ENCODE results near the gene CDHR5. TPM values are rescaled to one million over a fixed set of nuclear protein-coding genes. Genes with fewer than 3 reads are reported as not detected.

Gene CDHR5
- total RNA-seq, 1 donor from 2014 or later, result not detected

DNA sequence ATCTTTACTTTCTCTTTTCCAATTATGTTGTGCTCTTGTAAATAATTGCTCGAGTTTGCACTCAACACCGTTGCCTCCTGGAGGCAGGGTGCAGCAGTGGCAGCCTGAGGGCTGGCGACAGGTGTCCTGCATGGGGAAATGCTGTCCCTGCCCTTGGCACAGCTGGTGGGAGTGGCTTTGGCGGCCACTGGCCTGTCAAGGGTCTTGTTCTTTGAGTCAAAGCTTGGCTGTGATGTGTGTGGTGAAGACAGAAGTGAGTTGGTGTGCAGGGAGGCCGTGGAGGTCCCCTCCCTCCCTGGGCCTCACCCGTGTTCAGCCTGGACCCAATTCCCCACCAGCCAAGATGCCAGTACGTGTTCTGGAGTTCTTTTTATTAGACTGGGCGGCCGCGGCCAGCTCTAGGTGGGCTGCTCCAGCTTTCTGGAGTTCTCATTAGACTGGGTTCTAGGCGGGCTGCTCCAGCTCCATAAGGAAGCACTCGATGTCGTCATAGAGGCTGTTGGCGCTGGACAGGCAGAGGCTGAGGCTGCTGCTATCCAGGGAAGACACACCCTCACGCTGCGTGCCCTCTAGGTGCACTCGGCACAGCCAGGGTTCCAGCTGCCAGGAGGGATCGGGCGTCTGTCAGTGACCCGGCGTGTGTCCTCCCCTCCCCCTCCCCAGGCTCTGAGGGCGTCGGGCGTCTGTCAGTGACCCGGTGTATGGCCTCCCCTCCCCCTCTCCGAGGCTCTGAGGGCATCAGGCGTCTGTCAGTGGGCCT is 12.4 kb downstream of the CDHR5 start:
- no peak for DNase-seq (ENCODE audit: extremely low read depth, low read depth, low spot score)

DNA sequence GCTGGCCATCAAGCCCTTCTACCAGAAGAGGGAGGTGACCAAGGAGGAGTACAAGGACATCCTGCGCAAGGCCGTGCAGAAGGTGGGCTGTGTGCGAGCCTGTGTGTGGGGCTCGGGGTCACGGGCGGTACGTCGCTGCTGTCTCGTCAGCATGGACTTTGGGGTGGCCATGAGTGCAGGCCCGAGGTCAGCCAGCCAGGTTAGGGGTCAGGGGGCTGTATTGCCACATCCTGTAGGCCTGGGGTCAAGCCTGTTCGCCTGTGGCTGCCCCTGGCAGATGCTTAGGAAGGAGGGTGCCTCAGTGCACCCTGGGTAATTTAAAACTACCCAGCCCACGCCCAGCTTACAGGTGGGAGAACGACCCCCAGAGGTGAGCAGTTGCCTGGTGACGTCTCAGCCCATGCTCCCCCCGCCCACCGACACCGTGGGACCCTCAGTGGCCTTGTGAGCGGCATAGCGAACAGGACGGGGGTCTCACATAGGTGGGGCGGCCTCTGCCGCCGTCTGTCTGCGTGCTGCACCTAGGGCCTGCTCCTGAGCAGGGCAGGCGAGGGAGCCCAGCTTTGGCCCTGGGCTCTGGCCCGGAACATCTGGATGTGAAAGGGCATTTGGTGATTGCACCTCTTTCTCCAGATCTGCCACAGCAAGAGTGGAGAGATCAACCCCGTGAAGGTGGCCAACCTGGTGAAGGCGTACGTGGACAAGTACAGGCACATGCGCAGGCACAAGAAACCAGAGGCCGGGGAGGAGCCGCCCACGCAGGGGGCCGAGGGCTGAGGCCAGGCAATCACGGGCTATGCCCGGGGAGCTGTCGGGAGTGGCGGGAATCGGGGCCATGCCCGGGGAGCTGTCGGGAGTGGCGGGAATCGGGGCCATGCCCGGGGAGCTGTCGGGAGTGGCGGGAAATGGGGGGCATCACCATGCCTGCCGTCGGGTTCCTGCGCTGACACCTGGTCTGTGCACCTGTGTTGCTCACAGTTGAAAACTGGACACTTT is 13.5 kb downstream of the CDHR5 start:
- DNase-seq (ENCODE audit: extremely low read depth, low read depth, low spot score), result no peak

DNA sequence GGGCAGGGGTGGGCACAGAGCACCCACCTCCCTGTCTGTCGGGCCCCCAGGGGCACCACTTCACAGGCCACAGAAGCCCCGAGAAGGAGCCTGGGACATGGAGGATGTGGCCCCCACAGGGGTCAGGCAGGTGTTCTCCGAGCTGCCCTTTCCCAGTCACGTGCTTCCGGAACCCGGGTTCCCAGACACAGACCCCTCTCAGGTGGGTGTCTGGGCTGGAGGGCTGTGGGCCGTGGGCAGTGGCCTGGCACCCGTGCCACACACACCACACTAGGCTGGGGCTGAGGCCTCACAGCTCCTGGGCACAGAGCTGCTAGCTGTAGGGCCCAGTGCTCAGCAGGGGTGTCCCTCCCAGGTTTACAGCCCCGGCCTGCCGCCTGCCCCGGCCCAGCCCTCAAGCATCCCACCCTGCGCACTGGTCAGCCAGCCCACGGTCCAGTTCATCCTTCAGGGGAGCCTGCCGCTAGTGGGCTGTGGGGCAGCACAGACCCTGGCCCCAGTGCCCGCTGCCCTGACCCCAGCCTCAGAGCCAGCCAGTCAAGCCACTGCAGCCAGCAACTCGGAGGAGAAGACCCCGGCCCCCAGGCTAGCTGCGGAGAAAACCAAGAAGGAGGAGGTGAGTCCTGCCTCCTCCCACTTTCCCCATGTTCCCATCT is 14.5 kb downstream of the CDHR5 start:
- DNase-seq (ENCODE audit: extremely low read depth, low read depth, low spot score), result no peak

DNA sequence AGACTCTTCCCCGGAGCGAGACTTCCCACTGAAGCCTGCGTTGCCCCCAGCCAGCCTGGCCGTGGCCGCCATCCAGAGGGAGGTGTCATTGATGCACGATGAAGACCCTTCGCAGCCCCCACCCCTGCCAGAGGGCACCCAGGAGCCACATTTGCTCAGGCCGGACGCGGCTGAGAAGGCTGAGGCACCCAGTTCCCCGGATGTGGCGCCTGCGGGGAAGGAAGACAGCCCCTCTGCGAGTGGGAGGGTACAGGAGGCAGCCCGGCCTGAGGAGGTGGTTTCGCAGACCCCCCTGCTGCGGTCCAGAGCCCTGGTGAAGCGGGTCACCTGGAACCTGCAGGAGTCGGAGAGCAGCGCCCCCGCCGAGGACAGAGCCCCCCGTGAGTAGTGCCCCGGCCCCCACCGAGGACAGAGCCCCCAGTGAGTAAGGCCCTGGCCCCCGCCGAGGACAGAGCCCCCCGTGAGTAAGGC is 15.4 kb downstream of the CDHR5 start:
- no peak for DNase-seq (ENCODE audit: extremely low read depth, low read depth, low spot score)

- DNase-seq (ENCODE audit: extremely low read depth, low read depth, low spot score), result no peak
Observed at GRCh38 chr11:608791-609251, 15.9 kb downstream of the CDHR5 start.

- no peak for DNase-seq (ENCODE audit: extremely low read depth, low read depth, low spot score)
Observed at GRCh38 chr11:607971-608659, 16.6 kb downstream of the CDHR5 start.

DNA sequence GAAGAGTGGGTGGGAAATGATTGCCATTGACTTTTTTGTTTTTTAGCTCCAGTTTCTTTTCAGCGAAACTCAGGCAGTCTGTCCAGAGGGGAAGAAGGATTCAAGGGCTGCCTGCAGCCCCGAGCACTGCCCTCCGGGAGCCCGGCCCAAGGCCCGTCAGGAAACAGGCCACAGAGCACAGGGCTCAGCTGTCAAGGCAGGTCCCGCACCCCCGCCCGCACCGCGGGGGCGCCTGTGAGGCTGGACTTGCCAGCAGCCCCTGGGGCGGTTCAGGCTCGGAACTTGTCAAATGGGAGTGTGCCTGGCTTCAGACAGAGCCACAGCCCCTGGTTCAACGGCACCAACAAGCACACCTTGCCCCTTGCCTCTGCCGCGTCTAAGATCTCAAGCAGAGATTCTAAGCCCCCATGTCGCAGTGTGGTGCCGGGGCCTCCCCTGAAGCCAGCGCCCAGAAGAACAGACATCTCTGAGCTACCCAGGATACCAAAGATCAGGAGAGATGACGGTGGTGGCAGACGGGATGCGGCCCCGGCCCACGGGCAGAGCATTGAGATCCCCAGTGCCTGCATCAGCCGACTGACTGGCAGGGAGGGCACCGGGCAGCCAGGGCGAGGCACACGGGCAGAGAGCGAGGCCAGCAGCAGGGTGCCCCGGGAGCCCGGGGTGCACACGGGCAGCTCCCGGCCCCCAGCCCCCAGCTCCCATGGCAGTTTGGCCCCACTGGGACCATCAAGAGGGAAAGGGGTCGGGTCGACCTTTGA is 17.6 kb downstream of the CDHR5 start:
- DNase-seq (ENCODE audit: extremely low read depth, low read depth, low spot score), result no peak

GRCh38 chr11:606245-606644 is 18.5 kb downstream of the CDHR5 start:
- DNase-seq (ENCODE audit: extremely low read depth, low read depth, low spot score), result no peak

GRCh38 chr11:605286-606129 is 19.2 kb downstream of the CDHR5 start:
- DNase-seq (ENCODE audit: extremely low read depth, low read depth, low spot score), result no peak

- DNase-seq (ENCODE audit: extremely low read depth, low read depth, low spot score), result no peak
Observed at GRCh38 chr11:603154-603553, 21.6 kb downstream of the CDHR5 start.

GRCh38 chr11:601573-602245 is 23.0 kb downstream of the CDHR5 start:
- DNase-seq (ENCODE audit: extremely low read depth, low read depth, low spot score), result no peak

DNA sequence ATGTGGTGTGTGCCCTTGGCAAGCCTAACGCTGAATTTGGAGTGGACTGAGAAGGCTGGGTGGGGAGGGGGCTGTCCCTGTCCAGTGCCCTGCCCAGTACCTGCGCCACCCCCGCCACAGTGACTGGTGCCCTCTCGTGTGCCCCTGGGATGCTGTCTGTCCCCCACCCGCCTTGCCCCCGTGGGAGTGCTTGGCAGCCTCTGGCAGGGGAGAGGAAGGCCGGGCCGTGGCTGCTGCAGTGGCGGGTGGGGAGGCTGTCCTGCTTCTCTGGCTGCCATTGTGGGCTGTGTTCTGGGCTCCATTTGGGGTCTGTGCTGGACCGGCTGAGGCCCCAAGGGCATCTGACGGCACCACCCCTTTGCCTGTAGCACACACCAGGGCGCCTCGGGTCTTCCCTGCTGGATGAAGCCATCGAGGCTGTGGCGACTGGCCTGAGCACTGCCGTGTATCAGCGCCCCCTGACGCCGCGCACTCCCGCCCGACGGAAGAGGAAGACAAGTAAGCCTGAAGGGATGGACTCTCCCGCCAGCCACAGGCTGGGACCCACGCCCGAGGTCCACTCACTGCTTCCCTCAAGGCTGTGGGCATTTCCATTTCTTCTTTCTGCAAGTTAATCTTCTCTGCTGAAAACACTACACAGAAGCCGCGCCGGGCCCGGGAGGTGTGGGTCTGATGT is 26.6 kb downstream of the CDHR5 start:
- no peak for DNase-seq (ENCODE audit: extremely low read depth, low read depth, low spot score)

DNA sequence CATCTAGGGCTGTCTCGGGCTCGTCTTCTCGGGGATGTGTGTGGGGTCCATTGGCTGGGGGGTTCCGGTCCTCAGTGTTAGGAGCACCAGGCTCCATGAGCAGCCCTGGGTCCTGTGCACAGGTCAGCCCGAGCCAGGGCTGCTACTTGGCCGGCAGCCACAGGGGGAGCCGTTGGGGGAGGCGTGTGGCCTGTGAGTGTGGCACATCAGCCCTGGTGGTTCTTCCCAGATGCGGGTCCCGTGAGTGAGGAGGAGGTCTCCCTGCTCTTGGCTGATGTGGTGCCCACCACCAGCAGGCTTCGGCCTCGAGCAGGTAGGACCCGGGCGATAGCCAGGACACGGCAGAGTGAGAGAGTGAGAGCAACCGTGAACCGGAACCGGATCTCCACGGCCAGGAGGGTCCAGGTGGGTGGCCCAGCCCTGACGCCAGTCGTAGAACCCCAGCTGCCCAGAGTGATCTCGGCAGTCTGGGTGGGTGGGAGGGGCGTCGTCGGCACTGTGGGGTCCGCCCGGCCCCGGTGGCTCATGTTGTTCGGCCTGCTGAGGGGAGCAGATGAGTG is 27.5 kb downstream of the CDHR5 start:
- DNase-seq (ENCODE audit: extremely low read depth, low read depth, low spot score), result no peak

GRCh38 chr11:596374-596773 is 28.4 kb downstream of the CDHR5 start:
- DNase-seq (ENCODE audit: extremely low read depth, low read depth, low spot score), result no peak

GRCh38 chr11:595400-595799 is 29.4 kb downstream of the CDHR5 start:
- DNase-seq (ENCODE audit: extremely low read depth, low read depth, low spot score), result no peak

DNA sequence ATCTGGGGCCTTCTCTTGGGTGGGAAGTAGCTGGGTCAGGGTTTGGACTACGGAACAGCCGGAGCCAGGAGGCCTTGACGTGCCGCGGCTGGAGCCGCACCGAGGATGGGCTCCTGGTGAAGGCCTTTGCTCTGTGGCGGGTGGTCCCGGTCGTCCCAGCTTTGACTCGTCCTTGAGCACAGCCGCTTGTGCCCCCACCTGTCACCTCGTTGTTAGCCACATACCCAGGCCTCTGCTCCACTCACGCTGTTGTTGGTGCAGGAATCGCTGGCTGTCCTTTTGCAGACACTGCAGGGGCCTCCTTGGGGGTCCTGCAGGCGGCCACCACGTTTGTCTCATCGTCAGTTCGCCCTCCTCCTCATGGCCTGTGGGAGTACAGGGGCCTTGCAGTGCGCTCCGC is 31.4 kb downstream of the CDHR5 start:
- DNase-seq (ENCODE audit: extremely low read depth, low read depth, low spot score), result no peak

GRCh38 chr11:592918-593317 is 31.8 kb downstream of the CDHR5 start:
- DNase-seq (ENCODE audit: extremely low read depth, low read depth, low spot score), result no peak
